IMR-90 (cell line): ENCODE data around the gene KIF21A. TPM values are rescaled to one million over a fixed set of nuclear protein-coding genes. Genes with fewer than 3 reads are reported as not detected.

Experiments used
- ATAC-seq: fragments of 200-7000 bp; cut with Tn5 transposase; 2 replicates; pipeline ENCODE4 v1.9.1; 2020; ENCODE audit warnings: low read depth, mild to moderate bottlenecking, moderate library complexity
- BruUV-seq: library from RNA; stranded (reverse); fragments of 400-500 nt; replicated peaks from 2 replicates; lab custom pipeline; 2021; lab: Mats Ljungman, UMichigan
- CTCF ChIA-PET: fragments of 300-600 bp; formaldehyde crosslinking; extraction: SDS; loops from one replicate; lab custom pipeline; 2021; ENCODE audit warnings: antibody characterized with exemption; lab: Yijun Ruan, JAX
- POLR2A ChIA-PET: fragments of 300-600 bp; sonication (Branson Sonifier 250); formaldehyde crosslinking; loops from one replicate; lab custom pipeline; 2022; ENCODE audit warnings: antibody characterized with exemption; ENCODE audit not compliant: unreplicated experiment; lab: Charles Lee
- DNase-seq: peaks from one replicate; pipeline ENCODE4 v3.0.0; 2013
- H2AFZ ChIP-seq: replicated peaks from 2 replicates; pipeline ENCODE3; 2013; ENCODE audit warnings: low read length, mild to moderate bottlenecking; ENCODE audit not compliant: poor library complexity
- H2AK5ac ChIP-seq: 2 replicates; pipeline ENCODE4 v1.6.1; 2013; ENCODE audit warnings: low read depth, low read length, inconsistent platforms
- H2AK9ac ChIP-seq: replicated peaks from 2 replicates; pipeline ENCODE3; 2013; ENCODE audit warnings: mild to moderate bottlenecking, low read depth, low read length, moderate library complexity; ENCODE audit not compliant: poor library complexity
- H2BK120ac ChIP-seq: 2 replicates; pipeline ENCODE4 v1.6.1; 2013; ENCODE audit warnings: low read depth, low read length, inconsistent platforms
- H2BK15ac ChIP-seq: 3 replicates; pipeline ENCODE4 v1.6.1; 2013; ENCODE audit warnings: low read depth, low read length, inconsistent platforms
- H2BK20ac ChIP-seq: 2 replicates; pipeline ENCODE4 v1.6.1; 2013; ENCODE audit warnings: low read depth, mild to moderate bottlenecking, inconsistent platforms, low read length, moderate library complexity
- H2BK5ac ChIP-seq: 2 replicates; pipeline ENCODE4 v1.6.1; 2013; ENCODE audit warnings: mild to moderate bottlenecking, low read depth, low read length, inconsistent platforms; ENCODE audit not compliant: poor library complexity, severe bottlenecking
- H3K14ac ChIP-seq: replicated peaks from 2 replicates; pipeline ENCODE4 v1.6.1; 2013; ENCODE audit warnings: low read depth, low read length, inconsistent platforms
- H3K18ac ChIP-seq: 2 replicates; pipeline ENCODE4 v1.6.1; 2013; ENCODE audit warnings: low read depth, low read length, control low read depth
- H3K23ac ChIP-seq: 2 replicates; pipeline ENCODE4 v1.6.1; 2013; ENCODE audit warnings: low read depth, low read length, inconsistent platforms
- H3K27ac ChIP-seq: 2 replicates; pipeline ENCODE4 v1.5.1; 2013; ENCODE audit warnings: mild to moderate bottlenecking, control low read depth, low read length; ENCODE audit not compliant: insufficient read depth
- H3K27me3 ChIP-seq: 2 replicates; pipeline ENCODE4 v1.6.1; 2013; ENCODE audit warnings: low read length; ENCODE audit not compliant: control insufficient read depth, insufficient read depth
- H3K36me3 ChIP-seq: 2 replicates; pipeline ENCODE4 v1.6.1; 2013; ENCODE audit warnings: low read length, mixed read lengths; ENCODE audit not compliant: control insufficient read depth, insufficient read depth
- H3K4ac ChIP-seq: 2 replicates; pipeline ENCODE4 v1.6.1; 2013; ENCODE audit warnings: low read depth, low read length, inconsistent platforms
- H3K4me1 ChIP-seq: 2 replicates; pipeline ENCODE4 v1.6.1; 2013; ENCODE audit warnings: low read length, mixed read lengths; ENCODE audit not compliant: control insufficient read depth, insufficient read depth
- H3K4me2 ChIP-seq: 2 replicates; pipeline ENCODE4 v1.6.1; 2013; ENCODE audit warnings: low read depth, mild to moderate bottlenecking, control low read depth, low read length, moderate library complexity
- H3K4me3 ChIP-seq: 2 replicates; pipeline ENCODE4 v1.5.1; 2013; ENCODE audit warnings: low read depth, mild to moderate bottlenecking, control low read depth, low read length, moderate library complexity; ENCODE audit not compliant: insufficient read depth
- H3K56ac ChIP-seq: 2 replicates; pipeline ENCODE4 v1.6.1; 2013; ENCODE audit warnings: low read length, inconsistent platforms; ENCODE audit not compliant: insufficient read depth; ENCODE audit errors: extremely low read depth
- H3K79me1 ChIP-seq, 2 experiments: 2 replicates each; pipeline ENCODE4 v1.6.1; 2013; ENCODE audit warnings: low read length in 2 of 2, inconsistent platforms in 1 of 2, low read depth in 1 of 2
- H3K9ac ChIP-seq: 2 replicates; pipeline ENCODE4 v1.6.1; 2013; ENCODE audit warnings: low read depth, low read length, control low read depth
- H3K9me1 ChIP-seq: 2 replicates; pipeline ENCODE4 v1.6.1; 2013; ENCODE audit warnings: low read length, inconsistent platforms; ENCODE audit not compliant: insufficient read depth
- H3K9me3 ChIP-seq: 2 replicates; pipeline ENCODE4 v1.6.1; 2013; ENCODE audit warnings: low read length; ENCODE audit not compliant: control insufficient read depth, insufficient read depth
- H4K20me1 ChIP-seq: 2 replicates; pipeline ENCODE4 v1.6.1; 2013; ENCODE audit warnings: low read length, inconsistent platforms; ENCODE audit not compliant: insufficient read depth
- H4K5ac ChIP-seq: 2 replicates; pipeline ENCODE4 v1.6.1; 2013; ENCODE audit warnings: mild to moderate bottlenecking, low read depth, low read length, control low read depth
- H4K8ac ChIP-seq, 2 experiments: 2 replicates each; pipeline ENCODE4 v1.6.1; 2013; ENCODE audit warnings: low read depth in 2 of 2, low read length in 2 of 2, control low read depth in 1 of 2, inconsistent platforms in 1 of 2
- H4K91ac ChIP-seq: 2 replicates; pipeline ENCODE4 v1.6.1; 2013; ENCODE audit warnings: low read depth, low read length, inconsistent platforms; ENCODE audit not compliant: insufficient read depth
- BHLHE40 ChIP-seq: fragments of 150-350 bp; IDR thresholded peaks from 2 replicates; pipeline ENCODE4 v1.6.1; 2016; ENCODE audit warnings: mild to moderate bottlenecking, low read depth, low read length
- CEBPB ChIP-seq: IDR thresholded peaks from 2 replicates; pipeline ENCODE4 v1.6.1; 2012; ENCODE audit warnings: low read depth, low read length, improper control_type of control experiment
- CTCF ChIP-seq: conservative IDR thresholded peaks from 2 replicates; pipeline ENCODE4 v1.5.1; 2012; ENCODE audit warnings: mild to moderate bottlenecking, low read depth, low read length, improper control_type of control experiment
- FOS ChIP-seq: fragments of 150-350 bp; IDR thresholded peaks from 2 replicates; pipeline ENCODE4 v1.6.1; 2016; ENCODE audit warnings: low read depth, low read length
- MAZ ChIP-seq: IDR thresholded peaks from 2 replicates; pipeline ENCODE4 v1.6.1; 2012; ENCODE audit warnings: low read depth, mild to moderate bottlenecking, low read length, improper control_type of control experiment, moderate library complexity, borderline replicate concordance
- MXI1 ChIP-seq: IDR thresholded peaks from 2 replicates; pipeline ENCODE4 v1.6.1; 2012; ENCODE audit warnings: low read depth, mild to moderate bottlenecking, low read length, moderate library complexity, borderline replicate concordance
- NFE2L2 ChIP-seq: fragments of 150-350 bp; IDR thresholded peaks from 2 replicates; pipeline ENCODE4 v1.6.1; 2016; ENCODE audit warnings: low read depth, mild to moderate bottlenecking, low read length
- POLR2A ChIP-seq: IDR thresholded peaks from 2 replicates; pipeline ENCODE4 v1.6.1; 2012; ENCODE audit warnings: mild to moderate bottlenecking, low read depth, low read length
- RAD21 ChIP-seq: IDR thresholded peaks from 2 replicates; pipeline ENCODE4 v1.6.1; 2012; ENCODE audit warnings: low read length, improper control_type of control experiment
- RCOR1 ChIP-seq: IDR thresholded peaks from 2 replicates; pipeline ENCODE4 v1.6.1; 2012; ENCODE audit warnings: mild to moderate bottlenecking, low read length, improper control_type of control experiment; ENCODE audit not compliant: insufficient replicate concordance
- RFX5 ChIP-seq: IDR thresholded peaks from 2 replicates; pipeline ENCODE4 v1.8.0; 2012; ENCODE audit warnings: low read depth, mild to moderate bottlenecking, low read length, moderate library complexity
- SMC3 ChIP-seq: fragments of 150-350 bp; IDR thresholded peaks from 2 replicates; pipeline ENCODE4 v1.6.1; 2016; ENCODE audit warnings: low read depth, mild to moderate bottlenecking, antibody characterized with exemption, low read length, moderate library complexity
- WGBS, 2 experiments: methylation state at CpG; one replicate each; pipeline versions ENCODE4 v1.1.5 to v1.1.7; 2013; ENCODE audit warnings: missing lambda C conversion rate in 2 of 2; ENCODE audit not compliant: insufficient read length in 1 of 2; ENCODE audit errors: extremely low coverage in 2 of 2; 5-methylcytosine and 5-hydroxymethylcytosine counted together
- dilution Hi-C: fragments of 300-500 bp; cut with HindIII; formaldehyde crosslinking; loops from one replicate; pipeline ENCODE4 v1.14.3; 2018; ENCODE audit warnings: low sequenced_read_pairs; ENCODE audit not compliant: unreplicated experiment
- in situ Hi-C: fragments of 300-500 bp; cut with MboI; formaldehyde crosslinking; loops from 3 replicates; pipeline ENCODE4 v1.14.3; 2019; ENCODE audit warnings: low sequenced_read_pairs, inconsistent platforms, mixed read lengths
- intact Hi-C: fragments of 100-400 bp; cut with micrococcal nuclease; formaldehyde crosslinking; loops from 2 replicates; pipeline ENCODE4 v1.10.0; 2022
- polyA plus RNA-seq, 3 experiments: library from polyadenylated mRNA; depleted of rRNA; stranded (reverse); fragments of >200 nt; gene quantifications; 2 replicates each; pipeline ENCODE4 v1.2.3, GENCODE V29; 2012; ENCODE audit warnings: low replicate concordance in 1 of 3
- total RNA-seq: library from RNA; depleted of rRNA; stranded (reverse); fragments of >200 nt; gene quantifications from 2 replicates; pipeline ENCODE4 v1.2.3, GENCODE V29; 2012

Gene KIF21A
- total and polyA plus RNA-seq, 2 of the 4 experiments (the other 2 are of a cell fraction): 0.38 to 1.1 TPM

- Histone ChIP-seq H2BK15ac (no peak overlapping the region), H2AK5ac (no peak overlapping the region), H3K14ac (no peak overlapping the region), H4K91ac (no peak overlapping the region), H3K79me1 (no peaks in the 10 kb centered on the region), H3K4me3 (no peak overlapping the region), H4K20me1 (no peaks in the 10 kb centered on the region), H3K56ac (no peak overlapping the region), H3K23ac (no peak overlapping the region), H2AK9ac (no peak overlapping the region), H2AFZ (no peak overlapping the region), H3K9me3 (no peaks in the 10 kb centered on the region), H2BK20ac (no peak overlapping the region), H2BK120ac (no peak overlapping the region), H4K5ac (no peak overlapping the region), H3K36me3 (no peaks in the 10 kb centered on the region), H4K8ac (no peak overlapping the region), H3K4ac (no peak overlapping the region), H3K27ac (no peak overlapping the region), H3K18ac (no peak overlapping the region), H2BK5ac (no peak overlapping the region), H3K9me1 (no peaks in the 10 kb centered on the region), H3K27me3 (no peaks in the 10 kb centered on the region), H3K9ac (no peak overlapping the region), H3K4me2 (no peak overlapping the region), H3K4me1 (no peaks in the 10 kb centered on the region)
- WGBS, 2 experiments: no CpG with 5 or more reads among the region's 3 CpGs
- ChIA-PET CTCF (no interaction called here), POLR2A (no interaction called here)
- dilution Hi-C loops (no loop called here), in situ Hi-C loops (loop anchor here (10.0 kb wide), 1 partner anchor 951 kb away; no protein-coding TSS in a partner anchor), intact Hi-C loops (loop anchor here (10.0 kb wide), 1 partner anchor 59 kb away; no protein-coding TSS in a partner anchor)
- ATAC-seq (no peak), DNase-seq (no peak)
- TF ChIP-seq RAD21: no peak
- no peak for TF ChIP-seq CTCF
- TF ChIP-seq MXI1: no peak
- TF ChIP-seq POLR2A: no peak
- TF ChIP-seq RFX5: no peak
- no peak for TF ChIP-seq MAZ
- no peak for TF ChIP-seq NFE2L2
- no peak for TF ChIP-seq FOS
- TF ChIP-seq BHLHE40: no peak
- no peak for TF ChIP-seq RCOR1
- TF ChIP-seq CEBPB: no peak
- TF ChIP-seq SMC3: no peak
- BruUV-seq: no TSS peak
Observed at GRCh38 chr12:39275846-39276245, 167.1 kb downstream of the KIF21A start.
